Ectodermal cell (in vitro differentiated cells): ENCODE measurements around the gene KIAA1671.

Experiments used
- H3K27ac ChIP-seq: 2 replicates; pipeline ENCODE4 v1.7.0; 2013; ENCODE audit warnings: mild to moderate bottlenecking, low read depth, low read length; ENCODE audit not compliant: insufficient read depth, poor library complexity, severe bottlenecking
- H3K27me3 ChIP-seq: 2 replicates; pipeline ENCODE4 v1.7.0; 2013; ENCODE audit warnings: mild to moderate bottlenecking, low read length; ENCODE audit not compliant: insufficient read depth, control insufficient read depth, poor library complexity, severe bottlenecking
- H3K36me3 ChIP-seq: one replicate; pipeline ENCODE4 v1.7.0; 2013; ENCODE audit warnings: low read length; ENCODE audit not compliant: control insufficient read depth, insufficient read depth
- H3K4me1 ChIP-seq: one replicate; pipeline ENCODE4 v1.7.0; 2013; ENCODE audit warnings: low read length; ENCODE audit not compliant: control insufficient read depth, insufficient read depth
- H3K4me3 ChIP-seq: 2 replicates; pipeline ENCODE4 v1.7.0; 2013; ENCODE audit warnings: low read depth, low read length, control low read depth; ENCODE audit not compliant: insufficient read depth
- H3K9me3 ChIP-seq: 2 replicates; pipeline ENCODE4 v1.7.0; 2013; ENCODE audit warnings: mild to moderate bottlenecking, low read length, moderate library complexity; ENCODE audit not compliant: control insufficient read depth
- WGBS, 2 experiments: methylation state at CpG; one replicate each; pipeline ENCODE4 v1.1.7; 2013; ENCODE audit warnings: missing lambda C conversion rate in 2 of 2; 5-methylcytosine and 5-hydroxymethylcytosine counted together

Gene KIAA1671

GRCh38 chr22:25071720-25072119 lies 119.2 kb downstream of the KIAA1671 start:
- H3K36me3 ChIP-seq = no peaks in the 10 kb centered on the region
- 96 to 97% methylated on average over 6 of the region's 6 CpGs for WGBS, 2 experiments
- no peaks in the 10 kb centered on the region for H3K9me3 ChIP-seq
- H3K4me1 ChIP-seq = no peaks in the 10 kb centered on the region
- no peaks in the 10 kb centered on the region for H3K27me3 ChIP-seq
- no peak overlapping the region for H3K27ac ChIP-seq
- H3K4me3 ChIP-seq = no peak overlapping the region

DNA sequence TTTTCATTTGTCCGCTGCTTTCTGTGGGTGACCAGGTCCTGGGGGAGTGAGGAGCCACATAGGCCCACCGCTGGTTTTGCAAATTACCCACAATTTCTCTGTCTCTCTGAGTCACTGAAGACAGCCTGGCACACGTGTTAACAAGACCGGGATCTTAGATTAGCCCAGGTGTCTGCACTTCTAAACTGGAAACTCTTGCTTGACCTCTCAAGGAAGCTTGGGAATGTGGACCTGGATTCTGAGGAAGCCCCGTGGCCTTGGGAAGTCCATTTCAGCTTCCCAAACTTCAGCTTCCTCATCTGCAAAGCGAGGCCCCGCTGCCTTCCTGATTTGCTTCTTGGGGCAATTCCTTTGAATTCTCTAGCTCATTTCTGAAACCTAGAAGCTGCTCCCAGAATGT lies 119.9 kb downstream of the KIAA1671 start:
- Histone ChIP-seq H3K27ac (no peak overlapping the region), H3K9me3 (no peaks in the 10 kb centered on the region), H3K4me3 (no peak overlapping the region), H3K4me1 (no peaks in the 10 kb centered on the region), H3K27me3 (no peaks in the 10 kb centered on the region), H3K36me3 (no peaks in the 10 kb centered on the region)
- 94 to 95% methylated on average over 7 of the region's 7 CpGs for WGBS, 2 experiments

GRCh38 chr22:25076336-25076735 lies 123.8 kb downstream of the KIAA1671 start:
- Histone ChIP-seq H3K9me3 (no peaks in the 10 kb centered on the region), H3K4me1 (no peaks in the 10 kb centered on the region), H3K27ac (no peak overlapping the region), H3K4me3 (no peak overlapping the region), H3K36me3 (no peaks in the 10 kb centered on the region), H3K27me3 (no peaks in the 10 kb centered on the region)
- 80 to 81% methylated on average over 4 of the region's 4 CpGs for WGBS, 2 experiments

- WGBS, 2 experiments = 87 to 91% methylated on average over 3 of the region's 3 CpGs
- H3K4me1 ChIP-seq = no peaks in the 10 kb centered on the region
- H3K4me3 ChIP-seq = no peak overlapping the region
- H3K27me3 ChIP-seq = no peaks in the 10 kb centered on the region
- no peaks in the 10 kb centered on the region for H3K9me3 ChIP-seq
- H3K36me3 ChIP-seq = no peaks in the 10 kb centered on the region
- no peak overlapping the region for H3K27ac ChIP-seq
Measured at GRCh38 chr22:25077056-25077455, 124.5 kb downstream of the KIAA1671 start.

DNA sequence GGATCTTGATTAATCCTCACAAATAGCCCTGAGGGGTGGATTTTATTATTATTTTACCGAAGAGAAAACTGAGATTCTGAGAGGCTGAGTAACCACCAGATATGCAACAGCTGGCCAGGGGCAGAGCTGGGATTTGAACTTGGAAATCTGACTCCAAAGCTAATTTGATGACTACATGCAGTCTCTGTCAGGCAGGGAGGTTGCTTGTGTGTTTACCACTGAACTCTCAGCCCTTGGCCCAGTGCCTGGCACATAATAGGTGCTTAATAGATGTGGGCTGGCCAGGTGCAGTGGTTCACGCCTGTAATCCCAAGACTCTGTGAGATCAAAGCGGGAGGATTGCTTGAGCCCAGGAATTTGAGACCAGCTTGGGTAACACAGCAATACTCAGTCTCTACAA lies 125.4 kb downstream of the KIAA1671 start:
- Histone ChIP-seq H3K27me3 (no peaks in the 10 kb centered on the region), H3K4me1 (no peaks in the 10 kb centered on the region), H3K9me3 (no peaks in the 10 kb centered on the region), H3K4me3 (no peak overlapping the region), H3K36me3 (no peaks in the 10 kb centered on the region), H3K27ac (no peak overlapping the region)
- 94 to 98% methylated on average over 3 of the region's 3 CpGs for WGBS, 2 experiments

DNA sequence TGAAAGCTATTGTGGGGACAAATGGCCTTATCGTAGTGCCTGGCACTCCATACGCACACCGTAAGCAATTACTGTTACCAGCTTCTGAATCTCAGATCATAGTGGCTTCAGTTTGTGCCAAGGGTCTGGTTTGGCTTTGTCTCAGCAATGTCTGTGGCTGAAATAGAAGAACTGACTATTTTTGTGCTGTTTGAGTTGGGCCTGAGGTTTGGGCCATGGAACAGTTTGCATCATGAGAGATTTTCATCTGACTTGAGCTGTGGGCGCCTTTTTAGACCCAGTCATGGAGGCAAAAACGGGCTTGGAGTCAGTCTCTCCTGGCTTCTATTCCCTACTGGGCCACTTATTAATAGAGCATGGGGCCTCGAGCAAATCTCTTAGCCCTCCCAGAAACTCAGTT lies 126.1 kb downstream of the KIAA1671 start:
- Histone ChIP-seq H3K9me3 (no peaks in the 10 kb centered on the region), H3K4me3 (no peak overlapping the region), H3K36me3 (no peaks in the 10 kb centered on the region), H3K4me1 (peaks cover 2% of the 10 kb centered on the region), H3K27me3 (no peaks in the 10 kb centered on the region), H3K27ac (no peak overlapping the region)
- 94 to 96% methylated on average over 6 of the region's 6 CpGs for WGBS, 2 experiments

GRCh38 chr22:25080855-25081254 lies 128.3 kb downstream of the KIAA1671 start:
- 82 to 83% methylated on average over 3 of the region's 3 CpGs for WGBS, 2 experiments
- no peaks in the 10 kb centered on the region for H3K36me3 ChIP-seq
- H3K27me3 ChIP-seq = no peaks in the 10 kb centered on the region
- no peak overlapping the region for H3K4me3 ChIP-seq
- H3K9me3 ChIP-seq = no peaks in the 10 kb centered on the region
- H3K27ac ChIP-seq = no peak overlapping the region
- H3K4me1 ChIP-seq = peaks cover 5% of the 10 kb centered on the region

GRCh38 chr22:25081409-25081824 lies 128.9 kb downstream of the KIAA1671 start:
- no peaks in the 10 kb centered on the region for H3K36me3 ChIP-seq
- H3K27me3 ChIP-seq = no peaks in the 10 kb centered on the region
- H3K9me3 ChIP-seq = no peaks in the 10 kb centered on the region
- H3K4me1 ChIP-seq = peaks cover 5% of the 10 kb centered on the region
- no peak overlapping the region for H3K4me3 ChIP-seq
- 47 to 52% methylated on average over 3 of the region's 3 CpGs for WGBS, 2 experiments
- no peak overlapping the region for H3K27ac ChIP-seq

DNA sequence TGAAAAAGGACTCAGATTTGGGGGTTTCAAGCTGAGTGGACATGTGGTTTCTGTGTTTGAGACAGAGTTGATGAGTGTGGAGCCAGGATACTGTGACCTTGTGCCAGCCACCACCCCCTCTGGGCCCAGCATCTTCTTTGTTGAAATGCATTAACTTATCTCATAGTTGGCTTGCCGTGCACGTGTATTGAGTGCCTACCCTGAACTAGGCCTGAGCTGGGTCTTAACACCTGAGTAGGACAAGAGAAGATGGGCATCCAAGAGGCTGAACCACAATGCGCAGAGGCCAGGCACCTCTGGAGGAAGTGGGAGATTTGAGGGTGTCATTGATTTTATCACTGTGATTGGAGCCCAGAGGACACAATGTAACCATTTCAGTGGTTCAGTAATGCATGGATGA lies 129.6 kb downstream of the KIAA1671 start:
- Histone ChIP-seq H3K36me3 (no peaks in the 10 kb centered on the region), H3K27me3 (no peaks in the 10 kb centered on the region), H3K9me3 (no peaks in the 10 kb centered on the region), H3K4me1 (peaks cover 5% of the 10 kb centered on the region), H3K4me3 (no peak overlapping the region), H3K27ac (no peak overlapping the region)
- WGBS, 2 experiments = 94 to 95% methylated on average over 3 of the region's 3 CpGs

GRCh38 chr22:25083056-25083806 lies 130.7 kb downstream of the KIAA1671 start:
- H3K27me3 ChIP-seq = no peaks in the 10 kb centered on the region
- no peaks in the 10 kb centered on the region for H3K36me3 ChIP-seq
- H3K27ac ChIP-seq = no peak overlapping the region
- no peak overlapping the region for H3K4me3 ChIP-seq
- WGBS, 2 experiments = 91 to 93% methylated on average over 2 of the region's 2 CpGs
- peaks cover 5% of the 10 kb centered on the region for H3K4me1 ChIP-seq
- no peaks in the 10 kb centered on the region for H3K9me3 ChIP-seq
